GM23248 (cell line): ENCODE measurements around the gene MGAT5. TPM values are rescaled to one million over a fixed set of nuclear protein-coding genes. Genes with fewer than 3 reads are reported as not detected.

Experiments used
- DNase-seq: peaks from one replicate; pipeline ENCODE4 v3.0.0-alpha.2; 2015
- H2AFZ ChIP-seq: fragments of 200-600 bp; sonication (generic); 2 replicates; pipeline ENCODE4 v1.6.1; 2016; ENCODE audit warnings: antibody characterized with exemption
- H3F3A ChIP-seq: fragments of 200-600 bp; sonication (generic); 2 replicates; pipeline ENCODE4 v1.6.1; 2016; ENCODE audit warnings: mild to moderate bottlenecking, antibody characterized with exemption, mixed run types; ENCODE audit not compliant: insufficient read depth
- H3K27ac ChIP-seq: fragments of 200-600 bp; sonication (generic); 2 replicates; pipeline ENCODE4 v1.5.1; 2016; ENCODE audit warnings: mild to moderate bottlenecking
- H3K27me3 ChIP-seq: fragments of 200-600 bp; sonication (generic); replicated peaks from 2 replicates; pipeline ENCODE4 v1.6.1; 2016; ENCODE audit warnings: mild to moderate bottlenecking; ENCODE audit not compliant: insufficient read depth
- H3K36me3 ChIP-seq: fragments of 200-600 bp; sonication (generic); 2 replicates; pipeline ENCODE4 v1.6.1; 2016; ENCODE audit warnings: low read depth, mild to moderate bottlenecking
- H3K4me1 ChIP-seq: fragments of 200-600 bp; sonication (generic); 2 replicates; pipeline ENCODE4 v1.6.1; 2016; ENCODE audit warnings: mild to moderate bottlenecking; ENCODE audit not compliant: insufficient read depth
- H3K4me2 ChIP-seq: fragments of 200-600 bp; sonication (generic); one replicate; pipeline ENCODE4 v1.6.1; 2016; ENCODE audit warnings: mild to moderate bottlenecking; ENCODE audit not compliant: unreplicated experiment
- H3K4me3 ChIP-seq: fragments of 200-600 bp; sonication (generic); 2 replicates; pipeline ENCODE4 v1.5.1; 2016; ENCODE audit warnings: mild to moderate bottlenecking
- H3K79me2 ChIP-seq: fragments of 200-600 bp; sonication (generic); 2 replicates; pipeline ENCODE4 v1.6.1; 2016; ENCODE audit warnings: mild to moderate bottlenecking; ENCODE audit not compliant: insufficient read depth
- H3K9ac ChIP-seq: fragments of 200-600 bp; sonication (generic); 2 replicates; pipeline ENCODE4 v1.6.1; 2016; ENCODE audit warnings: mild to moderate bottlenecking
- H3K9me2 ChIP-seq: fragments of 200-600 bp; sonication (generic); 2 replicates; pipeline ENCODE4 v1.6.1; 2016; ENCODE audit warnings: mixed run types, mild to moderate bottlenecking, moderate library complexity; ENCODE audit not compliant: insufficient read depth
- H3K9me3 ChIP-seq: fragments of 200-600 bp; sonication (generic); one replicate; pipeline ENCODE4 v1.6.1; 2017; ENCODE audit warnings: low read depth
- H4K20me1 ChIP-seq: fragments of 200-600 bp; sonication (generic); 2 replicates; pipeline ENCODE4 v1.6.0; 2016; ENCODE audit not compliant: insufficient read depth
- EZH2 ChIP-seq: fragments of 200-600 bp; sonication (generic); IDR thresholded peaks from 2 replicates; pipeline ENCODE4 v1.6.1; 2018; ENCODE audit warnings: antibody characterized with exemption, mild to moderate bottlenecking; ENCODE audit not compliant: insufficient read depth, poor library complexity, severe bottlenecking
- EZH2phosphoT487 ChIP-seq: fragments of 200-600 bp; sonication (generic); IDR thresholded peaks from 2 replicates; pipeline ENCODE4 v1.6.1; 2018; ENCODE audit warnings: antibody characterized with exemption, moderate library complexity, mild to moderate bottlenecking, low read depth; ENCODE audit not compliant: insufficient read depth
- WGBS, 2 experiments: methylation state at CpG; one replicate each; pipeline ENCODE4 v1.1.6; 2015 to 2017; ENCODE audit warnings: low lambda C conversion rate in 2 of 2, low coverage in 1 of 2; ENCODE audit errors: missing lambda C conversion rate in 2 of 2; 5-methylcytosine and 5-hydroxymethylcytosine counted together
- in situ Hi-C: fragments of 300-500 bp; cut with MboI; formaldehyde crosslinking; loops from 2 replicates; pipeline ENCODE4 v1.15.0; 2020
- polyA plus RNA-seq: library from polyadenylated mRNA; unstranded; fragments of >200 nt; fragmentation: Nextera tagmentation; extraction: Ambion mirVana; gene quantifications from 2 replicates; pipeline ENCODE4 v1.2.1, GENCODE V29; 2016
- total RNA-seq: library from RNA; depleted of rRNA; stranded (reverse); fragments of >200 nt; shearing (Covaris generic); gene quantifications from 2 replicates; pipeline ENCODE4 v1.2.3, GENCODE V29; 2014

MGAT5 gene
- total and polyA plus RNA-seq, 2 experiments from 2014 or later, result 1.8 to 15.9 TPM

GRCh38 chr2:134431838-134432434 is 178.1 kb downstream of the MGAT5 start:
- Histone ChIP-seq H3K36me3 (no peaks in the 10 kb centered on the region), H3K4me3 (no peak overlapping the region), H3K9ac (no peak overlapping the region), H2AFZ (no peak overlapping the region), H3K9me3 (no peaks in the 10 kb centered on the region), H3K79me2 (no peaks in the 10 kb centered on the region), H3K9me2 (no peaks in the 10 kb centered on the region), H4K20me1 (no peaks in the 10 kb centered on the region), H3K4me2 (no peak overlapping the region), H3K4me1 (peaks cover 9% of the 10 kb centered on the region), H3K27ac (no peak overlapping the region), H3K27me3 (no peaks in the 10 kb centered on the region), H3F3A (no peaks in the 10 kb centered on the region)
- TF ChIP-seq EZH2, result no peak
- TF ChIP-seq EZH2phosphoT487, result no peak
- peak; percentile 58 for DNase-seq
- in situ Hi-C loops, result no loop called here
- WGBS, 2 experiments, result 74 to 83% methylated on average over 2 of the region's 2 CpGs

GRCh38 chr2:134432435-134432883 is 178.6 kb downstream of the MGAT5 start:
- Histone ChIP-seq H2AFZ (no peak overlapping the region), H3K79me2 (no peaks in the 10 kb centered on the region), H3K9me3 (no peaks in the 10 kb centered on the region), H3K4me2 (no peak overlapping the region), H3K9ac (no peak overlapping the region), H3K36me3 (no peaks in the 10 kb centered on the region), H4K20me1 (no peaks in the 10 kb centered on the region), H3K4me1 (peaks cover 9% of the 10 kb centered on the region), H3K9me2 (no peaks in the 10 kb centered on the region), H3F3A (no peaks in the 10 kb centered on the region), H3K27me3 (no peaks in the 10 kb centered on the region), H3K27ac (no peak overlapping the region), H3K4me3 (no peak overlapping the region)
- TF ChIP-seq EZH2, result no peak
- no peak for TF ChIP-seq EZH2phosphoT487
- in situ Hi-C loops, result no loop called here
- WGBS, 2 experiments, result 84 to 94% methylated on average over 3 of the region's 3 CpGs
- no peak for DNase-seq

- H3K9ac ChIP-seq, result no peak overlapping the region
- TF ChIP-seq EZH2 (no peak), EZH2phosphoT487 (no peak)
- no peak overlapping the region for H3K4me2 ChIP-seq
- no peaks in the 10 kb centered on the region for H3K27me3 ChIP-seq
- no peaks in the 10 kb centered on the region for H3K9me2 ChIP-seq
- H4K20me1 ChIP-seq, result no peaks in the 10 kb centered on the region
- no peak overlapping the region for H3K4me3 ChIP-seq
- peaks cover 9% of the 10 kb centered on the region for H3K4me1 ChIP-seq
- in situ Hi-C loops, result no loop called here
- no peak overlapping the region for H3K27ac ChIP-seq
- H2AFZ ChIP-seq, result no peak overlapping the region
- no peaks in the 10 kb centered on the region for H3K79me2 ChIP-seq
- DNase-seq, result no peak
- no peaks in the 10 kb centered on the region for H3K36me3 ChIP-seq
- no peaks in the 10 kb centered on the region for H3F3A ChIP-seq
- no peaks in the 10 kb centered on the region for H3K9me3 ChIP-seq
- 87 to 93% methylated on average over 7 of the region's 7 CpGs for WGBS, 2 experiments
Measured at GRCh38 chr2:134433469-134433868, 179.6 kb downstream of the MGAT5 start.

GRCh38 chr2:134433979-134434378 is 180.1 kb downstream of the MGAT5 start:
- 97 to 100% methylated on average over 6 of the region's 6 CpGs for WGBS, 2 experiments
- H3K27ac ChIP-seq, result no peak overlapping the region

More at GRCh38 chr2:134433979-134434378, 180.1 kb downstream of the MGAT5 start:
- Histone ChIP-seq H3K79me2 (no peaks in the 10 kb centered on the region), H3K9me2 (no peaks in the 10 kb centered on the region), H3F3A (no peaks in the 10 kb centered on the region), H3K4me2 (no peak overlapping the region), H2AFZ (no peak overlapping the region), H3K9ac (no peak overlapping the region), H4K20me1 (no peaks in the 10 kb centered on the region), H3K27me3 (no peaks in the 10 kb centered on the region), H3K4me3 (no peak overlapping the region), H3K9me3 (no peaks in the 10 kb centered on the region), H3K36me3 (no peaks in the 10 kb centered on the region), H3K4me1 (peaks cover 9% of the 10 kb centered on the region)
- in situ Hi-C loops, result no loop called here
- no peak for DNase-seq
- TF ChIP-seq EZH2phosphoT487, result no peak
- no peak for TF ChIP-seq EZH2
